IMR-90 (cell line): ENCODE data around the gene CHRNA1. TPM values are rescaled to one million over a fixed set of nuclear protein-coding genes. Genes with fewer than 3 reads are reported as not detected.

Source experiments
- ATAC-seq: fragments of 200-7000 bp; cut with Tn5 transposase; 2 replicates; pipeline ENCODE4 v1.9.1; 2020; ENCODE audit warnings: low read depth, mild to moderate bottlenecking, moderate library complexity
- Bru-seq: library from RNA; stranded (reverse); fragments of 400-500 nt; gene quantifications from one replicate; lab custom pipeline; 2021; lab: Mats Ljungman, UMichigan
- BruChase-seq, 2 experiments: library from RNA; stranded (reverse); fragments of 400-500 nt; gene quantifications; one replicate each; lab custom pipeline; 2021; lab: Mats Ljungman, UMichigan
- BruUV-seq: library from RNA; stranded (reverse); fragments of 400-500 nt; replicated peaks from 2 replicates; lab custom pipeline; 2021; lab: Mats Ljungman, UMichigan
- CTCF ChIA-PET: fragments of 300-600 bp; formaldehyde crosslinking; extraction: SDS; loops from one replicate; lab custom pipeline; 2021; ENCODE audit warnings: antibody characterized with exemption; lab: Yijun Ruan, JAX
- POLR2A ChIA-PET: fragments of 300-600 bp; sonication (Branson Sonifier 250); formaldehyde crosslinking; loops from one replicate; lab custom pipeline; 2022; ENCODE audit warnings: antibody characterized with exemption; ENCODE audit not compliant: unreplicated experiment; lab: Charles Lee
- DNase-seq: peaks from one replicate; pipeline ENCODE4 v3.0.0; 2013
- H2AFZ ChIP-seq: replicated peaks from 2 replicates; pipeline ENCODE3; 2013; ENCODE audit warnings: low read length, mild to moderate bottlenecking; ENCODE audit not compliant: poor library complexity
- H2AK5ac ChIP-seq: 2 replicates; pipeline ENCODE4 v1.6.1; 2013; ENCODE audit warnings: low read depth, low read length, inconsistent platforms
- H2AK9ac ChIP-seq: replicated peaks from 2 replicates; pipeline ENCODE3; 2013; ENCODE audit warnings: mild to moderate bottlenecking, low read depth, low read length, moderate library complexity; ENCODE audit not compliant: poor library complexity
- H2BK120ac ChIP-seq: 2 replicates; pipeline ENCODE4 v1.6.1; 2013; ENCODE audit warnings: low read depth, low read length, inconsistent platforms
- H2BK15ac ChIP-seq: 3 replicates; pipeline ENCODE4 v1.6.1; 2013; ENCODE audit warnings: low read depth, low read length, inconsistent platforms
- H2BK20ac ChIP-seq: 2 replicates; pipeline ENCODE4 v1.6.1; 2013; ENCODE audit warnings: low read depth, mild to moderate bottlenecking, inconsistent platforms, low read length, moderate library complexity
- H2BK5ac ChIP-seq: 2 replicates; pipeline ENCODE4 v1.6.1; 2013; ENCODE audit warnings: mild to moderate bottlenecking, low read depth, low read length, inconsistent platforms; ENCODE audit not compliant: poor library complexity, severe bottlenecking
- H3K14ac ChIP-seq: replicated peaks from 2 replicates; pipeline ENCODE4 v1.6.1; 2013; ENCODE audit warnings: low read depth, low read length, inconsistent platforms
- H3K18ac ChIP-seq: 2 replicates; pipeline ENCODE4 v1.6.1; 2013; ENCODE audit warnings: low read depth, low read length, control low read depth
- H3K23ac ChIP-seq: 2 replicates; pipeline ENCODE4 v1.6.1; 2013; ENCODE audit warnings: low read depth, low read length, inconsistent platforms
- H3K27ac ChIP-seq: 2 replicates; pipeline ENCODE4 v1.5.1; 2013; ENCODE audit warnings: mild to moderate bottlenecking, control low read depth, low read length; ENCODE audit not compliant: insufficient read depth
- H3K27me3 ChIP-seq: 2 replicates; pipeline ENCODE4 v1.6.1; 2013; ENCODE audit warnings: low read length; ENCODE audit not compliant: control insufficient read depth, insufficient read depth
- H3K36me3 ChIP-seq: 2 replicates; pipeline ENCODE4 v1.6.1; 2013; ENCODE audit warnings: low read length, mixed read lengths; ENCODE audit not compliant: control insufficient read depth, insufficient read depth
- H3K4ac ChIP-seq: 2 replicates; pipeline ENCODE4 v1.6.1; 2013; ENCODE audit warnings: low read depth, low read length, inconsistent platforms
- H3K4me1 ChIP-seq: 2 replicates; pipeline ENCODE4 v1.6.1; 2013; ENCODE audit warnings: low read length, mixed read lengths; ENCODE audit not compliant: control insufficient read depth, insufficient read depth
- H3K4me2 ChIP-seq: 2 replicates; pipeline ENCODE4 v1.6.1; 2013; ENCODE audit warnings: low read depth, mild to moderate bottlenecking, control low read depth, low read length, moderate library complexity
- H3K4me3 ChIP-seq: 2 replicates; pipeline ENCODE4 v1.5.1; 2013; ENCODE audit warnings: low read depth, mild to moderate bottlenecking, control low read depth, low read length, moderate library complexity; ENCODE audit not compliant: insufficient read depth
- H3K56ac ChIP-seq: 2 replicates; pipeline ENCODE4 v1.6.1; 2013; ENCODE audit warnings: low read length, inconsistent platforms; ENCODE audit not compliant: insufficient read depth; ENCODE audit errors: extremely low read depth
- H3K79me1 ChIP-seq, 2 experiments: 2 replicates each; pipeline ENCODE4 v1.6.1; 2013; ENCODE audit warnings: low read length in 2 of 2, inconsistent platforms in 1 of 2, low read depth in 1 of 2
- H3K9ac ChIP-seq: 2 replicates; pipeline ENCODE4 v1.6.1; 2013; ENCODE audit warnings: low read depth, low read length, control low read depth
- H3K9me1 ChIP-seq: 2 replicates; pipeline ENCODE4 v1.6.1; 2013; ENCODE audit warnings: low read length, inconsistent platforms; ENCODE audit not compliant: insufficient read depth
- H3K9me3 ChIP-seq: 2 replicates; pipeline ENCODE4 v1.6.1; 2013; ENCODE audit warnings: low read length; ENCODE audit not compliant: control insufficient read depth, insufficient read depth
- H4K20me1 ChIP-seq: 2 replicates; pipeline ENCODE4 v1.6.1; 2013; ENCODE audit warnings: low read length, inconsistent platforms; ENCODE audit not compliant: insufficient read depth
- H4K5ac ChIP-seq: 2 replicates; pipeline ENCODE4 v1.6.1; 2013; ENCODE audit warnings: mild to moderate bottlenecking, low read depth, low read length, control low read depth
- H4K8ac ChIP-seq, 2 experiments: 2 replicates each; pipeline ENCODE4 v1.6.1; 2013; ENCODE audit warnings: low read depth in 2 of 2, low read length in 2 of 2, control low read depth in 1 of 2, inconsistent platforms in 1 of 2
- H4K91ac ChIP-seq: 2 replicates; pipeline ENCODE4 v1.6.1; 2013; ENCODE audit warnings: low read depth, low read length, inconsistent platforms; ENCODE audit not compliant: insufficient read depth
- CTCF ChIP-seq: conservative IDR thresholded peaks from 2 replicates; pipeline ENCODE4 v1.5.1; 2012; ENCODE audit warnings: mild to moderate bottlenecking, low read depth, low read length, improper control_type of control experiment
- ELK1 ChIP-seq: fragments of 150-350 bp; IDR thresholded peaks from 2 replicates; pipeline ENCODE4 v1.6.1; 2016; ENCODE audit warnings: low read depth, mild to moderate bottlenecking, low read length, moderate library complexity, borderline replicate concordance
- FOS ChIP-seq: fragments of 150-350 bp; IDR thresholded peaks from 2 replicates; pipeline ENCODE4 v1.6.1; 2016; ENCODE audit warnings: low read depth, low read length
- MAZ ChIP-seq: IDR thresholded peaks from 2 replicates; pipeline ENCODE4 v1.6.1; 2012; ENCODE audit warnings: low read depth, mild to moderate bottlenecking, low read length, improper control_type of control experiment, moderate library complexity, borderline replicate concordance
- MXI1 ChIP-seq: IDR thresholded peaks from 2 replicates; pipeline ENCODE4 v1.6.1; 2012; ENCODE audit warnings: low read depth, mild to moderate bottlenecking, low read length, moderate library complexity, borderline replicate concordance
- NFE2L2 ChIP-seq: fragments of 150-350 bp; IDR thresholded peaks from 2 replicates; pipeline ENCODE4 v1.6.1; 2016; ENCODE audit warnings: low read depth, mild to moderate bottlenecking, low read length
- RAD21 ChIP-seq: IDR thresholded peaks from 2 replicates; pipeline ENCODE4 v1.6.1; 2012; ENCODE audit warnings: low read length, improper control_type of control experiment
- SMC3 ChIP-seq: fragments of 150-350 bp; IDR thresholded peaks from 2 replicates; pipeline ENCODE4 v1.6.1; 2016; ENCODE audit warnings: low read depth, mild to moderate bottlenecking, antibody characterized with exemption, low read length, moderate library complexity
- USF2 ChIP-seq: fragments of 150-350 bp; IDR thresholded peaks from 2 replicates; pipeline ENCODE4 v1.6.1; 2017; ENCODE audit warnings: mild to moderate bottlenecking, antibody characterized with exemption, low read length, low read depth
- WGBS, 2 experiments: methylation state at CpG; one replicate each; pipeline versions ENCODE4 v1.1.5 to v1.1.7; 2013; ENCODE audit warnings: missing lambda C conversion rate in 2 of 2; ENCODE audit not compliant: insufficient read length in 1 of 2; ENCODE audit errors: extremely low coverage in 2 of 2; 5-methylcytosine and 5-hydroxymethylcytosine counted together
- dilution Hi-C: fragments of 300-500 bp; cut with HindIII; formaldehyde crosslinking; loops from one replicate; pipeline ENCODE4 v1.14.3; 2018; ENCODE audit warnings: low sequenced_read_pairs; ENCODE audit not compliant: unreplicated experiment
- in situ Hi-C: fragments of 300-500 bp; cut with MboI; formaldehyde crosslinking; loops from 3 replicates; pipeline ENCODE4 v1.14.3; 2019; ENCODE audit warnings: low sequenced_read_pairs, inconsistent platforms, mixed read lengths
- intact Hi-C: fragments of 100-400 bp; cut with micrococcal nuclease; formaldehyde crosslinking; loops from 2 replicates; pipeline ENCODE4 v1.10.0; 2022
- long read RNA-seq: library from polyadenylated mRNA; unstranded; transcript quantifications from one replicate; pipeline ENCODE4 v2.0.0, GENCODE V29; 2021; ENCODE audit not compliant: unreplicated experiment
- polyA plus RNA-seq, 3 experiments: library from polyadenylated mRNA; depleted of rRNA; stranded (reverse); fragments of >200 nt; gene quantifications; 2 replicates each; pipeline ENCODE4 v1.2.3, GENCODE V29; 2012; ENCODE audit warnings: low replicate concordance in 1 of 3
- total RNA-seq: library from RNA; depleted of rRNA; stranded (reverse); fragments of >200 nt; gene quantifications from 2 replicates; pipeline ENCODE4 v1.2.3, GENCODE V29; 2012; rRNA removed

The CHRNA1 gene
- total RNA-seq: 0.56 and 0.90 TPM in 2 replicates
- 0.75 and 1.2 TPM in 2 replicates for polyA plus RNA-seq (2012; rRNA removed)
- polyA plus RNA-seq (2012; cell fraction: cytosol; rRNA removed): 0.66 and 1.2 TPM in 2 replicates
- polyA plus RNA-seq (2012; cell fraction: nucleus; rRNA removed; ENCODE audit: low replicate concordance): 0.76 and 1.5 TPM in 2 replicates
- percentile 21 among the genes with signal in this experiment for Bru-seq, nascent RNA
- BruChase-seq, experiment 1, labeled RNA remaining after a 6-hour chase: percentile 15 among the genes with signal in this experiment
- percentile 13 among the genes with signal in this experiment for BruChase-seq, experiment 2, labeled RNA remaining after a 2-hour chase
- long read RNA-seq, partial matches to known transcripts: 0 of 1 reads
- long read RNA-seq, other reads (novel, unspliced or antisense): 1 of 1 reads

DNA sequence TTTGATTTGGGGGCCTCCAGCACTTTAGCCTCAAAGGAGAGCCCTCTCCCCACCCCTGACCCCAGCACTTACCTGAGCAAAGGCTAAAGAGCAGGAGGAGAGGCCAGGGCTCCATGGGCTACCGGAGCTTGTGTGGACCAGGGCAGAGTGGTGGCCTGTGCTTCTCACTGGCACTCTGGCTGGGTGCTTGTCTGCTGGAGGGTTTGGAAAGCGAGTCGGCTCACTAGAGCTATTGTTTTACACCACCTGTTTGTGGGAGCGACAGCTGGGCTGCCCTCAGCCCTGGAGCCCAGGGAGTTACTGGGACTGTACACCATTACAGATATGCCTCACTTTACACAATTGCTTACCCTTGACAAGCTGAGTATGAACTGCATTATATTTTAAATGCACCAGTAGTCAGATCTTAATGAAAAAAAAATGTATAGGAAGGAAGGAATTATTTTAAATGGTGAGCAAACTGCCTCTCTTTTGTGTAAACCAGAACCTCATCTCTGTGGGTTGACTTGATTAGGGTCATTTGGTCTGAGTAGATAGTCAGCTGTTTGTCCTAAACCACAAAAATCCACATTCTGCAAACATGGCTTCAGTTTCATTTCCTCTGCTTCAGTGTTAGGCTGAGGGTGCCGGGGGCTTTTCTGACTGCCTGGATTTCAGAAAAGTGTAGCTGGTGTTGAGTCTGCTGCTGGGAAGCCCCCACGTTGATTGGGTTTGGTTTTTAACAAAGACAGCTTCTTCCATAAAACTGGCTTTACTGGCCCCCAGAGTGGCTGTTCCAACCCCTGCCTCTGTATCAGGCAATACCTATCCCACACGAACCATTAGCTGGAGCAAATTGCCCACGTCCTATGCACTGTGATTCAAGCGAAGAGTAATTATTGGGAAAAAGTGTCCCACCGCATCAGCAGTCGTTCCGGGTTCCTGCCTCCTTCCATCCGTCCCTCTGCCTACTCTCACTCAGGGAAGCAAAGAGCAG lies at the start of gene CHRNA1:
TSS of gene CHRNA1 (minus strand) at position 193 of the 976 bp plus-strand sequence. CDS start at position 115, 78 bp downstream.
- H3K27ac ChIP-seq: peak within 1 kb of the TSS; percentile 73
- ChIA-PET CTCF (interaction anchor here (0.6 to 1.7 kb wide), 10 partner anchors 11 to 234 kb away, joined by 3 to 9 read pairs (median 3); no protein-coding TSS in a partner anchor), POLR2A (interaction anchor here (0.6 to 1.0 kb wide), 4 partner anchors 14 to 414 kb away, joined by 3 to 5 read pairs (median 3); no protein-coding TSS in a partner anchor)
- peak within 1 kb of the TSS; percentile 87 for H2BK5ac ChIP-seq
- peak within 1 kb of the TSS; percentile 77 for H4K5ac ChIP-seq
- H3K23ac ChIP-seq: peak within 1 kb of the TSS; percentile 76
- peak within 1 kb of the TSS; percentile 98 for H3K4ac ChIP-seq
- no peaks in the 10 kb centered on the region for H3K9me3 ChIP-seq
- no peaks in the 10 kb centered on the region for H3K27me3 ChIP-seq
- H3K18ac ChIP-seq: peak within 1 kb of the TSS; percentile 90
- H3K9me1 ChIP-seq: peaks cover 26% of the 10 kb centered on the region
- peak within 1 kb of the TSS; percentile 37 for H3K4me2 ChIP-seq
- H2AK9ac ChIP-seq: peak within 1 kb of the TSS; percentile 84
- peak; percentile 70 for ATAC-seq
- peak within 1 kb of the TSS; percentile 12; the same call in 1 of the 2 replicates for H3K56ac ChIP-seq
- H3K14ac ChIP-seq: peak within 1 kb of the TSS; percentile 92
- H2AFZ ChIP-seq: peak within 1 kb of the TSS; percentile 57
- no peaks in the 10 kb centered on the region for H4K20me1 ChIP-seq
- H3K4me3 ChIP-seq: no peak within 1 kb of the TSS
- in situ Hi-C loops (no loop called here), intact Hi-C loops (loop anchor here (5.0 kb wide), 1 partner anchor 333 kb away; no protein-coding TSS in a partner anchor), dilution Hi-C loops (loop anchor here (25.0 kb wide), 1 partner anchor 223 kb away; no protein-coding TSS in a partner anchor)
- H2BK20ac ChIP-seq: peak within 1 kb of the TSS; percentile 96
- peak within 1 kb of the TSS; percentile 98 for H2BK15ac ChIP-seq
- WGBS, 2 experiments: 82% methylated on average over 3 of the region's 13 CpGs; no CpG with 5 or more reads in 1 of the 2 experiments
- no TSS peak for BruUV-seq
- H3K9ac ChIP-seq: peak within 1 kb of the TSS; percentile 3; the same call in 1 of the 2 replicates
- H4K8ac ChIP-seq: peak within 1 kb of the TSS; percentile 83 to 87
- H4K91ac ChIP-seq: peak within 1 kb of the TSS; percentile 94
- H3K79me1 ChIP-seq: 0 out of 4 replicates have a peak, but pooled peaks cover 0 to 4% of the 10 kb centered on the region in 2 experiments
- peak within 1 kb of the TSS; percentile 96 for H2BK120ac ChIP-seq
- peaks cover 22% of the 10 kb centered on the region for H3K4me1 ChIP-seq
- peak within 1 kb of the TSS; percentile 96 for H2AK5ac ChIP-seq
- peak; percentile 84 for DNase-seq
- H3K36me3 ChIP-seq: no peaks in the 10 kb centered on the region
- no peak; the same call in 1 of the 2 replicates for TF ChIP-seq USF2
- TF ChIP-seq FOS: no peak
- no peak for TF ChIP-seq CTCF
- no peak for TF ChIP-seq MAZ
- no peak for TF ChIP-seq RAD21
- TF ChIP-seq SMC3: no peak
- no peak for TF ChIP-seq NFE2L2
- TF ChIP-seq MXI1: no peak
- TF ChIP-seq ELK1: no peak
